Fibroblast of villous mesenchyme (primary cell): ENCODE measurements around the gene RGS7. TPM values are rescaled to one million over a fixed set of nuclear protein-coding genes. Genes with fewer than 3 reads are reported as not detected.

Source experiments
- DNase-seq: peaks from one replicate; pipeline ENCODE4 v3.0.0-alpha.2; 2010; ENCODE audit warnings: low read depth
- H3K4me3 ChIP-seq: 2 replicates; pipeline ENCODE4 v1.5.1; 2011; ENCODE audit warnings: low read depth, mild to moderate bottlenecking, low read length
- CTCF ChIP-seq: IDR thresholded peaks from 2 replicates; pipeline ENCODE4 v1.5.1; 2012; ENCODE audit warnings: low read depth, mild to moderate bottlenecking, low read length; ENCODE audit not compliant: insufficient read depth
- total RNA-seq: library from RNA; depleted of rRNA; stranded (reverse); fragments of >200 nt; gene quantifications from 2 replicates; pipeline ENCODE4 v1.2.3, GENCODE V29; 2012

RGS7 gene
- total RNA-seq, 1 donor: 0.43 TPM

- DNase-seq: no peak
- no peak overlapping the region for H3K4me3 ChIP-seq
- TF ChIP-seq CTCF: no peak
Observed at GRCh38 chr1:241266121-241266520, 90.9 kb downstream of the RGS7 start.

- TF ChIP-seq CTCF: no peak
- H3K4me3 ChIP-seq: no peak overlapping the region
- DNase-seq: no peak
Observed at GRCh38 chr1:241265428-241265827, 91.6 kb downstream of the RGS7 start.

- DNase-seq: no peak
- TF ChIP-seq CTCF: no peak
- no peak overlapping the region for H3K4me3 ChIP-seq
Observed at GRCh38 chr1:241263346-241263745, 93.7 kb downstream of the RGS7 start.

GRCh38 chr1:241253471-241253870 is 103.5 kb downstream of the RGS7 start:
- DNase-seq: no peak
- no peak for TF ChIP-seq CTCF
- H3K4me3 ChIP-seq: no peak overlapping the region

GRCh38 chr1:241250465-241250864 is 106.5 kb downstream of the RGS7 start:
- no peak for DNase-seq
- H3K4me3 ChIP-seq: no peak overlapping the region
- no peak for TF ChIP-seq CTCF

- no peak for TF ChIP-seq CTCF
- DNase-seq: no peak
Observed at GRCh38 chr1:241240069-241240468, 116.9 kb downstream of the RGS7 start.

GRCh38 chr1:241237873-241238272 is 119.1 kb downstream of the RGS7 start:
- DNase-seq: no peak
- H3K4me3 ChIP-seq: no peak overlapping the region
- no peak for TF ChIP-seq CTCF

More at GRCh38 chr1:241240069-241240468, 116.9 kb downstream of the RGS7 start:
- H3K4me3 ChIP-seq: no peak overlapping the region
